Measurements from ENCODE around the gene MCOLN3. TPM values are rescaled to one million over a fixed set of nuclear protein-coding genes. Genes with fewer than 3 reads are reported as not detected.

Gene MCOLN3
- 1.2 and 1.5 TPM in 2 replicates for total RNA-seq (2014; rRNA removed; shearing (Covaris generic))

- peak; percentile 82 for DNase-seq
- Histone ChIP-seq H3K4me3 (ENCODE audit: insufficient read depth, low read depth, low read length) (peak within 1 kb of the TSS; percentile 55), H3K27me3 (ENCODE audit: control insufficient read depth, insufficient read depth, low read length) (peaks cover 52% of the 10 kb centered on the region), H3K36me3 (replicated peaks; ENCODE audit: control insufficient read depth, insufficient read depth, low read length) (no peaks in the 10 kb centered on the region)
Observed at GRCh38 chr1:85048296-85049064, at the start of gene MCOLN3. MCOLN3 (minus strand) TSS chr1:85048500; CDS start chr1:85045360, 3,140 bp downstream.

DNA sequence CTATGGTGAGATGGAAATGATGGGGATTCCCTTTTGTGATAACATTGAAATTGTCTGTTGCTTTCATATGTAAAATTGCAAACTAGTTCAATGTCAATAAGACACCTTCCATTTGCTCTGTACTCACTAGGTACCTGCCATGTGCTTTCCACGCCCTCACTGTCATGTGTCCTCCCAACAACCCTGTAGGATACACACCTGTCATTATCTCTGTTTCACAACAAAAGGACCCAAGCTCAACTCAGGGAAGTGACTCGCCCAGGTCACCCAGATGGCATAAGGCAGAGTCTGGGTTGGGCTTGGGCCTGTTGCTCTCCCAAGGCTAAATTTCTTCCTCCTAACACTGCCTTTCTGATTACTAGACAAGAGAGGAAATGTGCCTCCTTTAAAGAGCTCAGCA is 45.3 kb upstream of the MCOLN3 start:
- H3K4me3 ChIP-seq (ENCODE audit: insufficient read depth, low read depth, low read length) = no peak overlapping the region
- no peaks in the 10 kb centered on the region; the same call in 1 of the 2 replicates for H3K27me3 ChIP-seq (ENCODE audit: control insufficient read depth, insufficient read depth, low read length)

GRCh38 chr1:85091671-85092280 is 43.5 kb upstream of the MCOLN3 start:
- DNase-seq = no peak
- H3K4me3 ChIP-seq (ENCODE audit: insufficient read depth, low read depth, low read length) = no peak overlapping the region
- H3K36me3 ChIP-seq (replicated peaks; ENCODE audit: control insufficient read depth, insufficient read depth, low read length) = no peaks in the 10 kb centered on the region
- no peaks in the 10 kb centered on the region; the same call in 1 of the 2 replicates for H3K27me3 ChIP-seq (ENCODE audit: control insufficient read depth, insufficient read depth, low read length)

More for the DNA sequence above, 45.3 kb upstream of the MCOLN3 start:
- DNase-seq = no peak
- H3K36me3 ChIP-seq (replicated peaks; ENCODE audit: control insufficient read depth, insufficient read depth, low read length) = no peaks in the 10 kb centered on the region

- Histone ChIP-seq H3K27me3 (ENCODE audit: control insufficient read depth, insufficient read depth, low read length) (no peaks in the 10 kb centered on the region; the same call in 1 of the 2 replicates), H3K4me3 (ENCODE audit: insufficient read depth, low read depth, low read length) (no peak overlapping the region), H3K36me3 (replicated peaks; ENCODE audit: control insufficient read depth, insufficient read depth, low read length) (no peaks in the 10 kb centered on the region)
Observed at GRCh38 chr1:85090225-85090624, 41.9 kb upstream of the MCOLN3 start.

DNA sequence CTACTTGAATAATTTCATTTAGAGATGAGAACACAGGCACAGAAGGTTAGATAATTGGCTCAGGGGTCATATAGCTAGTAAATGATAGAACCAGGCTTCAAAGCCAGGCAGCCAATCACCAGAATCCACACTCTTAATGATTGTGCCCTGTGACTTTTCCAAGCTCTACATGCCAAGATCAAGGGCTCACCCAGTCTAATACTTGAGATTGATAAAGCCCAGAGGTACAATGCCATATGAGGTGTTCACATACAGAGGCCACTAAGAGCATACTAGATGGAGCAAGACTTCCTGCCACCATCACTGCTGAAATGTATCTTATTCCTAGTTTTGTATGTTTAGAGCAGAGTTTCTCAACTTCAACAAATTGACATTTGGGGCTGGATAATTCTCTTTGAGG is 40.9 kb upstream of the MCOLN3 start:
- no peak overlapping the region for H3K4me3 ChIP-seq (ENCODE audit: insufficient read depth, low read depth, low read length)
- no peaks in the 10 kb centered on the region for H3K36me3 ChIP-seq (replicated peaks; ENCODE audit: control insufficient read depth, insufficient read depth, low read length)
- no peak for DNase-seq
- H3K27me3 ChIP-seq (ENCODE audit: control insufficient read depth, insufficient read depth, low read length) = no peaks in the 10 kb centered on the region; the same call in 1 of the 2 replicates

More at GRCh38 chr1:85090225-85090624, 41.9 kb upstream of the MCOLN3 start:
- no peak for DNase-seq

DNA sequence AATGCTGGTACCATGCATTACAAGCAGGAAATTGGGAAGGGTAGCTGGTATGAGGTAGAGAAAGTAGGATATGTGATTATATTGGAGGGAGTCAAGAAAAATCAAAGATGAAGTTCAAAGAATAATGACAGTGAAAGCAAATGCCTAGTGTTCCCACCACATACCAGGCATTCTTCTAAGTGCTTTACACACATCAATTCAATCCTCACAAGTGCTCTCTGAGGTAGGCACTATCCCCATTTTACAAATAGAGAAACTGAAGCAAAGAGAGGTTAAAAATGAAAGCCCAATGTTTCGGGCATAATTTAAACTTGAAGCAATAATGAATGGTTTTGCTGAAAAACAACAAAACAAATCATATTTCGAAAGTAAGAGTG is 40.1 kb upstream of the MCOLN3 start:
- DNase-seq = no peak
- no peaks in the 10 kb centered on the region; the same call in 1 of the 2 replicates for H3K27me3 ChIP-seq (ENCODE audit: control insufficient read depth, insufficient read depth, low read length)
- H3K4me3 ChIP-seq (ENCODE audit: insufficient read depth, low read depth, low read length) = no peak overlapping the region
- no peaks in the 10 kb centered on the region for H3K36me3 ChIP-seq (replicated peaks; ENCODE audit: control insufficient read depth, insufficient read depth, low read length)

DNA sequence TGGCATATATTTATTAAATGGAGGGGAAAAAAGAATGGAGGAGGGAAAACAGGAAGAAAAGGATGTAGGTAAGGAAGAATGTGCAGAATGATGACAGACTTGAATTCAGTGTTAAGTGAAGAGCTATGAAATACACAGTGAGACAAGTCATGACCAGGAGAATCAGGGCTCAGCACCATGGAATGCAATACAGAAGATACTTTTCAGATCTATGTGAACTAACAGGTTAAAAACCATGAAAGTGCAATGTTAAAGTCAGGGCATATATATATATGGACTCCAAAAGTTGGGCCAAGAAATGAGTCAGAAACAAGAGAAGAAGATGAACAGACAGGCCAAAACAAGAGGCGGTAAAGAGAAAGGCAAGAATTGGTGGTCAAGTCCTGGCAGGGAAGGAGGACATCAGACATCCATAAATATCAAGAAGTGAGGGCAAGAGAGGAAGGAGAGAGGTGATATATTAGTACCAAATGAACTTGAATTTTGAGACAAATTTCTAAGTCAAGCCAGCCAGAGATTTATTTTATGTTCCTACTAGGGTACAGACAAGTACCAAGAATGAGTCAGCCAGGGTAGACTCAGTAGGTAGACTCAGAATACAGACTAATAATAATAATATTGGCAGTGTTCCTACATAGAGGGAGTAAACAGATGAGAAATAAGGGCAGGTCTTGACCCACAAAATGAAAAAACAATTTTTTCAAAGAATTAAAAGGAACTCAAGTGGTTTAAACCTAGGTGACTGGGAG is 39.5 kb upstream of the MCOLN3 start:
- Histone ChIP-seq H3K4me3 (ENCODE audit: insufficient read depth, low read depth, low read length) (no peak overlapping the region), H3K27me3 (ENCODE audit: control insufficient read depth, insufficient read depth, low read length) (no peaks in the 10 kb centered on the region; the same call in 1 of the 2 replicates), H3K36me3 (replicated peaks; ENCODE audit: control insufficient read depth, insufficient read depth, low read length) (no peaks in the 10 kb centered on the region)
- DNase-seq = no peak

GRCh38 chr1:85085417-85085816 is 37.1 kb upstream of the MCOLN3 start:
- Histone ChIP-seq H3K27me3 (ENCODE audit: control insufficient read depth, insufficient read depth, low read length) (no peaks in the 10 kb centered on the region; the same call in 1 of the 2 replicates), H3K36me3 (replicated peaks; ENCODE audit: control insufficient read depth, insufficient read depth, low read length) (no peaks in the 10 kb centered on the region), H3K4me3 (ENCODE audit: insufficient read depth, low read depth, low read length) (no peak overlapping the region)
- no peak for DNase-seq

DNA sequence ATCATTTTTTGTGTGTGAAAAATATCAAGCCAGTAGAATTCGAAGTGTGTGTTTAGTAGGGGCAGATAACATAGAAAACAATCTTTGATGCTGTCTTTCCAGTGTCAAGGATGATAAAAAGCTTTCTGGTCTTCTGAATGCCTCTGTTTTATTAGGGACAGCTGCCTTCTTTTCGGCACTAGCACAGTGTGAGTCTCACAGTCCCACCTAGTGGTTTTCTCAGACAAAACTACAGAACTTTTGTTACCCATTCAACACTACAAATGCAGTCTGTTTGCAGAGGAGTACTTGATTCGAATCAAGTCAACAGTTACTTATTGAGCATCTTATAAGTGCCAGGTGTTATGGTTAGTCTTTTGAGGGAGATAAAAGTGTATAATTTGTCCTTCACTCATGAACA is 30.6 kb upstream of the MCOLN3 start:
- Histone ChIP-seq H3K27me3 (ENCODE audit: control insufficient read depth, insufficient read depth, low read length) (no peaks in the 10 kb centered on the region; the same call in 1 of the 2 replicates), H3K36me3 (replicated peaks; ENCODE audit: control insufficient read depth, insufficient read depth, low read length) (no peaks in the 10 kb centered on the region), H3K4me3 (ENCODE audit: insufficient read depth, low read depth, low read length) (no peak overlapping the region)
- no peak for DNase-seq

- DNase-seq = no peak
- Histone ChIP-seq H3K36me3 (replicated peaks; ENCODE audit: control insufficient read depth, insufficient read depth, low read length) (no peaks in the 10 kb centered on the region), H3K4me3 (ENCODE audit: insufficient read depth, low read depth, low read length) (no peak overlapping the region), H3K27me3 (ENCODE audit: control insufficient read depth, insufficient read depth, low read length) (no peaks in the 10 kb centered on the region; the same call in 1 of the 2 replicates)
Observed at GRCh38 chr1:85074365-85074964, 26.2 kb upstream of the MCOLN3 start.

DNA sequence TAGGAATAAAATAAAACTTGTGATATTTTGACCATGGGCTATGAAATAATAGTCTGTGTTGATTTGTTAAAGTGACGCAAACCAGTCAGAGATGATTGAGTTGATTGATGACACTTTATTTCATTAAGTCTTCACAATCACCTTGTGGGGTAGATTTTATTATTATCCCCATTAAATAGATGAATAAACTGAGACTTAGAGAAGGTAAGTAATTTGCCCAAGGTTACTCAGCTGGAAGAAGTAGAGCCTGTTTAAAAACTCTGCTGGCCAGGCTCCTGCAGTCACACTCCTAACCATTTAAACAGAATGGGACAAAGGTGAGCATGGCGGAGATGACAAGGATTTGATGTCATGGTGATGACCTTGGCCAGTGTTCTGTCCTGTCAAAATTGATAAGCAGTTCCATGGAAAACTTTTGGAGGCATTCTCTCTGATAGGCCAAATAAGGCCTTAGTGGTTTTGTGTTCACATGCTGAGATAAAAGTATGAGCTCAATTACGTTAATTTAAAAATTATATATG is 22.7 kb upstream of the MCOLN3 start:
- no peak for DNase-seq
- Histone ChIP-seq H3K4me3 (ENCODE audit: insufficient read depth, low read depth, low read length) (no peak overlapping the region), H3K36me3 (replicated peaks; ENCODE audit: control insufficient read depth, insufficient read depth, low read length) (no peaks in the 10 kb centered on the region), H3K27me3 (ENCODE audit: control insufficient read depth, insufficient read depth, low read length) (no peaks in the 10 kb centered on the region)

GRCh38 chr1:85068846-85069245 is 20.5 kb upstream of the MCOLN3 start:
- no peak for DNase-seq
- Histone ChIP-seq H3K36me3 (replicated peaks; ENCODE audit: control insufficient read depth, insufficient read depth, low read length) (no peaks in the 10 kb centered on the region), H3K4me3 (ENCODE audit: insufficient read depth, low read depth, low read length) (no peak overlapping the region), H3K27me3 (ENCODE audit: control insufficient read depth, insufficient read depth, low read length) (no peaks in the 10 kb centered on the region)

- Histone ChIP-seq H3K4me3 (ENCODE audit: insufficient read depth, low read depth, low read length) (no peak overlapping the region), H3K36me3 (replicated peaks; ENCODE audit: control insufficient read depth, insufficient read depth, low read length) (no peaks in the 10 kb centered on the region), H3K27me3 (ENCODE audit: control insufficient read depth, insufficient read depth, low read length) (0 out of 2 replicates have a peak, but pooled peaks cover 1% of the 10 kb centered on the region)
- DNase-seq = no peak
Observed at GRCh38 chr1:85065550-85065949, 17.2 kb upstream of the MCOLN3 start.

GRCh38 chr1:85062425-85063026 is 14.2 kb upstream of the MCOLN3 start:
- Histone ChIP-seq H3K4me3 (ENCODE audit: insufficient read depth, low read depth, low read length) (peak overlapping the region; percentile 21; the same call in 1 of the 2 replicates), H3K27me3 (ENCODE audit: control insufficient read depth, insufficient read depth, low read length) (0 out of 2 replicates have a peak, but pooled peaks cover 1% of the 10 kb centered on the region), H3K36me3 (replicated peaks; ENCODE audit: control insufficient read depth, insufficient read depth, low read length) (no peaks in the 10 kb centered on the region)
- no peak for DNase-seq

Measured in H7 (cell line).